Endodermal cell (in vitro differentiated cells): ENCODE measurements around the gene OGDHL. TPM values are rescaled to one million over a fixed set of nuclear protein-coding genes. Genes with fewer than 3 reads are reported as not detected.

ENCODE experiments used
- DNase-seq: peaks from one replicate; pipeline ENCODE4 v3.0.0-alpha.2; 2017
- H3K27ac ChIP-seq: 2 replicates; pipeline ENCODE4 v1.5.1; 2013; ENCODE audit warnings: mild to moderate bottlenecking, low read depth, low read length, moderate library complexity
- H3K27me3 ChIP-seq: 2 replicates; pipeline ENCODE4 v1.6.1; 2013; ENCODE audit warnings: mild to moderate bottlenecking, low read length, moderate library complexity; ENCODE audit not compliant: insufficient read depth, control insufficient read depth, poor library complexity, severe bottlenecking
- H3K36me3 ChIP-seq: 2 replicates; pipeline ENCODE4 v1.7.0; 2013; ENCODE audit warnings: mild to moderate bottlenecking, low read length, moderate library complexity; ENCODE audit not compliant: control insufficient read depth, insufficient read depth
- H3K4me1 ChIP-seq: one replicate; pipeline ENCODE4 v1.7.0; 2013; ENCODE audit warnings: low read length; ENCODE audit not compliant: control insufficient read depth, insufficient read depth
- H3K4me3 ChIP-seq: 2 replicates; pipeline ENCODE4 v1.5.1; 2013; ENCODE audit warnings: mild to moderate bottlenecking, low read length, moderate library complexity
- H3K9ac ChIP-seq: 2 replicates; pipeline ENCODE4 v1.6.1; 2013; ENCODE audit warnings: mild to moderate bottlenecking, low read length, moderate library complexity; ENCODE audit not compliant: poor library complexity, severe bottlenecking; ENCODE audit errors: extremely low read depth
- H3K9me3 ChIP-seq: 2 replicates; pipeline ENCODE4 v1.6.1; 2013; ENCODE audit warnings: mild to moderate bottlenecking, low read length, moderate library complexity; ENCODE audit not compliant: control insufficient read depth
- H3K27ac Mint-ChIP-seq: 2 replicates; pipeline ENCODE4 v1.8.0; 2020; ENCODE audit warnings: mixed read lengths
- H3K27me3 Mint-ChIP-seq: 2 replicates; pipeline ENCODE4 v1.8.0; 2021; ENCODE audit warnings: mild to moderate bottlenecking, mixed read lengths; ENCODE audit not compliant: insufficient read depth
- H3K36me3 Mint-ChIP-seq: 2 replicates; pipeline ENCODE4 v1.8.0; 2020; ENCODE audit warnings: low read depth, mixed read lengths
- H3K4me1 Mint-ChIP-seq: 2 replicates; pipeline ENCODE4 v1.8.0; 2020; ENCODE audit warnings: mixed read lengths
- H3K4me3 Mint-ChIP-seq: 2 replicates; pipeline ENCODE4 v1.8.0; 2020; ENCODE audit warnings: mild to moderate bottlenecking, moderate library complexity, mixed read lengths
- H3K9me3 Mint-ChIP-seq: 2 replicates; pipeline ENCODE4 v1.8.0; 2020; ENCODE audit warnings: mild to moderate bottlenecking, mixed read lengths
- CTCF ChIP-seq: fragments of 200-600 bp; sonication (generic); conservative IDR thresholded peaks from 2 replicates; pipeline ENCODE4 v1.5.0; 2021; ENCODE audit warnings: antibody characterized with exemption, mild to moderate bottlenecking
- WGBS, 2 experiments: methylation state at CpG; one replicate each; pipeline versions ENCODE4 v1.1.5 to v1.1.7; 2013; ENCODE audit warnings: missing lambda C conversion rate in 2 of 2, mixed read lengths in 1 of 2; ENCODE audit not compliant: insufficient coverage in 1 of 2, insufficient read length in 1 of 2; 5-methylcytosine and 5-hydroxymethylcytosine counted together
- total RNA-seq, 2 donors: library from RNA; stranded (reverse); fragmentation: NEBNext Ultra II Directional in 1 of 2; extraction: Animal tissue kit (Norgen Biotek cat#: 25700) in 1 of 2; gene quantifications; 2 replicates in 1 of 2; 3 replicates in 1 of 2; pipeline ENCODE4 v1.2.1, GENCODE V29; 2021

Gene OGDHL
- total RNA-seq, 2 donors from 2014 or later: 13.0 to 14.6 TPM

- no peak for TF ChIP-seq CTCF
- peaks cover 6% of the 10 kb centered on the region for H3K9me3 ChIP-seq
Measured at GRCh38 chr10:49766484-49766883, 4.4 kb upstream of the OGDHL start.

GRCh38 chr10:49762566-49762877 is 399 bp upstream of the OGDHL start:
- Mint-ChIP-seq H3K36me3 (no peaks in the 10 kb centered on the region), H3K4me1 (peaks cover 7% of the 10 kb centered on the region), H3K4me3 (peak overlapping the region; percentile 62), H3K27ac (no peak overlapping the region), H3K9me3 (peaks cover 3% of the 10 kb centered on the region), H3K27me3 (peaks cover 12% of the 10 kb centered on the region)
- Histone ChIP-seq H3K27ac (no peak overlapping the region), H3K4me3 (peak overlapping the region; percentile 61), H3K9me3 (peaks cover 6% of the 10 kb centered on the region), H3K27me3 (no peaks in the 10 kb centered on the region), H3K36me3 (no peaks in the 10 kb centered on the region), H3K4me1 (no peaks in the 10 kb centered on the region), H3K9ac (no peak overlapping the region)
- 20 to 49% methylated on average over 1 to 4 of the region's 4 CpGs for WGBS, 2 experiments
- no peak for DNase-seq
- no peak for TF ChIP-seq CTCF

More at GRCh38 chr10:49766484-49766883, 4.4 kb upstream of the OGDHL start:
- whole genome bisulfite sequencing, 2 experiments: 73 to 96% methylated on average over 2 of the region's 2 CpGs
- Histone ChIP-seq H3K4me3 (no peak overlapping the region), H3K27ac (no peak overlapping the region), H3K9ac (no peak overlapping the region), H3K36me3 (no peaks in the 10 kb centered on the region), H3K27me3 (no peaks in the 10 kb centered on the region), H3K4me1 (no peaks in the 10 kb centered on the region)
- Mint-ChIP-seq H3K9me3 (peaks cover 3% of the 10 kb centered on the region), H3K4me1 (peaks cover 7% of the 10 kb centered on the region), H3K27ac (no peak overlapping the region), H3K4me3 (no peak overlapping the region), H3K36me3 (no peaks in the 10 kb centered on the region), H3K27me3 (peaks cover 41% of the 10 kb centered on the region)
- DNase-seq: no peak

GRCh38 chr10:49761201-49761788 is 828 bp downstream of the OGDHL start:
- H3K9me3 Mint-ChIP-seq: peaks cover 1% of the 10 kb centered on the region
- H3K4me3 Mint-ChIP-seq: peak overlapping the region; percentile 62
- H3K36me3 Mint-ChIP-seq: no peaks in the 10 kb centered on the region
- WGBS, 2 experiments: 33 to 36% methylated on average over 7 to 16 of the region's 16 CpGs
- Histone ChIP-seq H3K9ac (no peak overlapping the region), H3K36me3 (no peaks in the 10 kb centered on the region), H3K4me1 (no peaks in the 10 kb centered on the region), H3K4me3 (peak overlapping the region; percentile 77), H3K27me3 (no peaks in the 10 kb centered on the region), H3K9me3 (peaks cover under 1% of the 10 kb centered on the region), H3K27ac (no peak overlapping the region)
- peaks cover 7% of the 10 kb centered on the region for H3K4me1 Mint-ChIP-seq
- peaks cover 2% of the 10 kb centered on the region for H3K27me3 Mint-ChIP-seq
- TF ChIP-seq CTCF: no peak
- no peak overlapping the region for H3K27ac Mint-ChIP-seq
- DNase-seq: peak; percentile 64
